SK-N-MC (cell line): ENCODE measurements around the gene DDX1.
"Not testable (repeated sequence)": the region's sequence is repeated elsewhere in the genome, so short reads cannot be mapped to it uniquely, and the experiment has no call there.

Experiments
- DNase-seq: peaks from one replicate; pipeline ENCODE4 v3.0.0-alpha.2; 2011; ENCODE audit warnings: low read depth, low spot score
- H3K27ac ChIP-seq: fragments of 200-600 bp; sonication (generic); 2 replicates; pipeline ENCODE4 v1.5.1; 2016; ENCODE audit warnings: mixed run types
- H3K36me3 ChIP-seq: fragments of 200-600 bp; sonication (generic); 2 replicates; pipeline ENCODE4 v1.6.1; 2017; ENCODE audit warnings: antibody characterized with exemption, low read length, mixed read lengths; ENCODE audit not compliant: insufficient read depth
- H3K4me3 ChIP-seq: fragments of 200-600 bp; sonication (generic); 2 replicates; pipeline ENCODE4 v1.5.1; 2016
- H3K9ac ChIP-seq: fragments of 200-600 bp; sonication (generic); 2 replicates; pipeline ENCODE4 v1.8.0; 2017; ENCODE audit warnings: mixed run types, mixed read lengths; ENCODE audit not compliant: insufficient read length
- H3K9me3 ChIP-seq: fragments of 200-600 bp; sonication (generic); 2 replicates; pipeline ENCODE4 v1.6.1; 2017; ENCODE audit warnings: low read depth, mild to moderate bottlenecking, antibody characterized with exemption, low read length, moderate library complexity, mixed read lengths
- EZH2 ChIP-seq: fragments of 200-600 bp; sonication (generic); IDR thresholded peaks from one replicate; pipeline ENCODE4 v1.6.1; 2017; ENCODE audit warnings: antibody characterized with exemption
- FOXP2 ChIP-seq: optimal IDR thresholded peaks from 2 replicates; pipeline ENCODE3; 2011; ENCODE audit warnings: mild to moderate bottlenecking, moderate library complexity; ENCODE audit not compliant: insufficient read depth; ENCODE audit errors: extremely low read length, control extremely low read depth
- POLR2AphosphoS5 ChIP-seq: IDR thresholded peaks from 2 replicates; pipeline ENCODE4 v1.6.1; 2012; ENCODE audit warnings: mild to moderate bottlenecking, low read depth, low read length, borderline replicate concordance

DDX1 gene

DNA sequence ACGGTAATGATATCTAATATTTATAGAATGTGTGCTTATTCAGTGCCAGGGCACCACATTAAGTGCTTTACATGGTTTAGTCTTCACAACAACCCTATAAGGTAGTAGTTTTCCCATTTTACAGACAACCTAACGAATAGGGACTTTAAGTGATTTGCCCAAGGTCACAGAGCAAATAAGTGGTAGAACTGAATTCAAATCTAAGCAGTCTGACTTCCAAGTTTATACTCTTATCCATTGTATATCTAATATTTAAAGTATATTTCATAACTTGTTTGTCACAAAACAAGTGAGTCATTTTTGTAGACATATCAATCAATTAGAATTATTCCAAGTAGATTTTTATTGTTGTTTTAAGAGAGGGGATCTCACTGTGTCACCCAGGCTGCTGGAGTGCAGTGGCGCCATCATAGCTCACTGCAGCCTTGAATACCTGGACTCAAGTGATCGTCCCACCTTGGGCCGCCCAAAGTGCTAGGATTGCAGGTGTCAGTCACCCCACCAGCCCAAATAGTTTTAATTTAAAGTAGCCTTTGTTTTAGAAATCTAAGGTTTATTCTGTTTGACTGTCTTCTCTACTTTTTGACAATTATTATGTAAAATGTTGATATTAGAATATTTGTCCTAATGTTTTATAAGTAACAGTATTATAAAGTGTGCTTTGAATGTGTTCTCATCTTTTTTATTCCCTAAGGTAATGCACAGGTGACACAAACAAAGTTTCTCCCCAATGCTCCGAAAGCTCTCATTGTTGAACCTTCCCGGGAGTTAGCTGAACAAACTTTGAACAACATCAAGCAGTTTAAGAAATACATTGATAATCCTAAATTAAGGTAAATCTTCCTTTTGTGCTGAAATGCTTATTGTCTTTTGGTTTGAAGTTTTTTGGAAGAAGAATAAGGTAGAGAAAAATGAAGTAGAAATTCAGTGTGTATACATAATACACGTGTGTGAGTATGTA lies 15.1 kb downstream of the DDX1 start:
- no peak for TF ChIP-seq POLR2AphosphoS5
- TF ChIP-seq FOXP2: no peak
- TF ChIP-seq EZH2: no peak
- Histone ChIP-seq H3K4me3 (no peak overlapping the region), H3K9me3 (no peaks in the 10 kb centered on the region), H3K36me3 (peaks cover 88% of the 10 kb centered on the region), H3K9ac (no peak overlapping the region), H3K27ac (no peak overlapping the region)
- no peak for DNase-seq

DNA sequence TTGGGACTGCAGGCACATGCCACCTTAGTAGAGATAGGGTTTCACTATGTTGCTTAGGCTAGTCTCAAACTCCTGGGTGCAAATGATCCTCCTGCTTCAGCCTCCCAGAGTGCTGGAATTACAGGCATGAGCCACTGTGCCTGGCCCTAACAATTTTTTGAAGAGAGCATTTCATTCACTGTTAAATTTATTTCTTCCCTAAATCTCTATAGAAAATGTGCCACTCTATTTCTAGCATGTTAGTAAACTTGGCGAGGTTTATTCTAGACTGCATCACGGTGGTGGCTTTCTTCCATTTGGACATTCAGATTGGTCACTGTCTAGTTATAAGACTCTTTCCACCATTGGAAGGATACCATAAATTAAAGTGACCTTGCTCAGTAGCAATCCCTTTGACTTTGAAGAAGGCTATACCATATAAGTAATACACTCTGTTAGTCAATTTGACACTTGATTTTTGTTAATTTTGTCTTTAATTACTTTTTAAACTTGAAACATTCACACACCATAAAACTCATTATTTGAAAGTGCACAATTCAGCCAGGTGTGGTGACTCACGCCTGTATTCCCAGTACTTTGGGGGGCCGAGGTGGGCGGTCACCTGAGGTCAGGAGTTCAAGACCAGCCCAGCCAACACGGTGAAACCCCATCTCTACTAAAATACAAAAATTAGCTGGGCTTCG lies 16.2 kb downstream of the DDX1 start:
- H3K9me3 ChIP-seq: no peaks in the 10 kb centered on the region
- H3K27ac ChIP-seq: no peak overlapping the region
- TF ChIP-seq POLR2AphosphoS5 (no peak), FOXP2 (no peak), EZH2 (no peak)
- H3K36me3 ChIP-seq: peaks cover 77% of the 10 kb centered on the region
- DNase-seq: no peak
- no peak overlapping the region for H3K4me3 ChIP-seq
- H3K9ac ChIP-seq: no peak overlapping the region

DNA sequence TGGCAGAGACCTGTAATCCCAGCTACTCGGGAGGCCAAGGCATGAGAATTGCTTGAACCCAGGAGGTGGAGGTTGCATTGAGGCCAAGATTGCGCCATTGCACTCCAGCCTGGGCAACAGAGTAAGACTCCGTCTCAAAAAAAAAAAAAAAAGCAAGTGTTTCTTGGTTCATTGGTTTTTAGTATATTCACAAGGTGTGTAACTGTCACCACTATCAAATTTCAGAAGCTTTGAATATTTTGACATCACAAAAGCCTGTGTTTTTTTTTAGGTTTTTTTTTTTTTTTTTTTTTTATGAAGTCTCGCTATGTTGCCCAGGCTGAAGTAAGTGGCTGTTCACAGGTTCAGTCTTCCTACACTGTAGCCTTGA lies 16.7 kb downstream of the DDX1 start:
- H3K36me3 ChIP-seq: peaks cover 74% of the 10 kb centered on the region
- no peak overlapping the region for H3K9ac ChIP-seq
- DNase-seq: no peak
- TF ChIP-seq FOXP2 (no peak), EZH2 (no peak), POLR2AphosphoS5 (no peak)
- no peaks in the 10 kb centered on the region for H3K9me3 ChIP-seq
- H3K27ac ChIP-seq: no peak overlapping the region
- no peak overlapping the region for H3K4me3 ChIP-seq

DNA sequence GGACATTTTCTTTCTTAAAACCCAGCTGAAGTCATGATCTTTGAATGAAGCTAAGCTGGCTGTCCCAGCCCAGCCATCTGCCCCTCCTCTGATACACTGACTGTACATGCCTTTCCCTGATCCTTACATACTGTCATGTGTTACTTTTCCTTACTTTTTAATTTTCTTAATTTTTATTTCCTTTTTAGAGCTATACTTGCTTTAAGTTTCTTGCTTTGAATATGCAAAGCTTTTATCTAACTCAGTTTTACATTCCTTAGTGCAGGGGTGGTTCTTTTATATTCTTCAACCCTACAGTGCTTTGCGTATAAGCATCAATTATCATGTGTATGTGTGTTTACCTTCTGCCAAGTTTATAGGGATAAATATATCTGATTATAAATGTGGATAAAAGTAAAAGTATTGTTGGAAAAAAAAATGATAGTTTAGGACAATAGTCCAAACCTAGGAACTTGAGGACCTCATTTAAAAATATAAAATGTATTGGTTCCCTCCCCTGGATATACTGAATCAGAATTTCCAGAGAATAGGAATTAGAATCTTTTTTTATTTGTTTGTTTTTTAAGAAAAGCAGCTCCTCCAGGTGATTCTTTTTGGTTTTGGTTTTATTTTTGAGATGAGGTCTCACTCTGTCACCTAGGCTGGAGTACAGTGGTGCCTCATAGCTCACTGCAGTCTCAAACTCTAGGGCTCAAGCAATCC lies 17.8 kb downstream of the DDX1 start:
- Histone ChIP-seq H3K9ac (no peak overlapping the region), H3K9me3 (no peaks in the 10 kb centered on the region), H3K27ac (no peak overlapping the region), H3K36me3 (peaks cover 71% of the 10 kb centered on the region), H3K4me3 (no peak overlapping the region)
- DNase-seq: no peak
- no peak for TF ChIP-seq POLR2AphosphoS5
- no peak for TF ChIP-seq FOXP2
- no peak for TF ChIP-seq EZH2

DNA sequence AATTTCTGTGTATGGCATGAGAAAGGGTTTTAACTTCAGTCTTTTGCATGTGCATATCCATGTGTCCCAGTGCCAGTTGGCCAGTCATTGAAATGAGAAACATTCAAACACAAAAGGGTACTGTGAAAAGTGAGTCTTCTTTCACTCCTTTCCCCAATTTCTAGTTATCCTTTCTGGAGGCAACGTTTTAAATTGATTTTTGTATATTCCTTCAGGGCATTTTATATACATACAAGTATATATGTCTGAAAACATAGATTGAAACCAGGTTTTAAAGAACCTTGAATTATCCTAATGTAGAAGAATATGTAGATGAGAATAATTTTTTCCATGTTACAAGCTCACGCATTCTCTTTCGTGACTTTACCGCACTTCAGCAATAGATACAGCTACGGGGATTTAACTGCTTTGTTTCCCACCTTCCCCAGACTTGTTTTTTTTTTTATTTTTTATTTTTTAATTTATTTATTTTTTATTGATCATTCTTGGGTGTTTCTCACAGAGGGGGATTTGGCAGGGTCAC lies 18.8 kb downstream of the DDX1 start:
- Histone ChIP-seq H3K27ac (no peak overlapping the region), H3K36me3 (peaks cover 71% of the 10 kb centered on the region), H3K9ac (no peak overlapping the region), H3K4me3 (no peak overlapping the region), H3K9me3 (no peaks in the 10 kb centered on the region)
- no peak for DNase-seq
- TF ChIP-seq FOXP2 (no peak), EZH2 (no peak), POLR2AphosphoS5 (no peak)

DNA sequence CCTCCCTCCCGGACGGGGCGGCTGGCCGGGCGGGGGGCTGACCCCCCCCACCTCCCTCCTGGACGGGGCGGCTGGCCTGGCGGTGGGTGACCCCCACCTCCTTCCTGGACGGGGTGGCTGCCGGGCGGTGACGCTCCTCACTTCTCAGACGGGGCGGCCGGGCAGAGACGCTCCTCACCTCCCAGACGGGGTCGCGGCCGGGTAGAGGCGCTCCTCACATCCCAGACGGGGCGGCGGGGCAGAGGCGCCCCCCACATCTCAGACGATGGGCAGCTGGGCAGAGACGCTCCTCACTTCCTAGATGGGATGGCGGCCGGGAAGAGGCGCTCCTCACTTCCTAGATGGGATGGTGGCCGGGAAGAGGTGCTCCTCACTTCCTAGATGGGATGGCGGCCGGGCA lies 20.4 kb downstream of the DDX1 start:
- peaks cover 62% of the 10 kb centered on the region for H3K36me3 ChIP-seq
- not testable (repeated sequence) for DNase-seq, H3K27ac ChIP-seq, H3K9me3 ChIP-seq, H3K9ac ChIP-seq, H3K4me3 ChIP-seq

DNA sequence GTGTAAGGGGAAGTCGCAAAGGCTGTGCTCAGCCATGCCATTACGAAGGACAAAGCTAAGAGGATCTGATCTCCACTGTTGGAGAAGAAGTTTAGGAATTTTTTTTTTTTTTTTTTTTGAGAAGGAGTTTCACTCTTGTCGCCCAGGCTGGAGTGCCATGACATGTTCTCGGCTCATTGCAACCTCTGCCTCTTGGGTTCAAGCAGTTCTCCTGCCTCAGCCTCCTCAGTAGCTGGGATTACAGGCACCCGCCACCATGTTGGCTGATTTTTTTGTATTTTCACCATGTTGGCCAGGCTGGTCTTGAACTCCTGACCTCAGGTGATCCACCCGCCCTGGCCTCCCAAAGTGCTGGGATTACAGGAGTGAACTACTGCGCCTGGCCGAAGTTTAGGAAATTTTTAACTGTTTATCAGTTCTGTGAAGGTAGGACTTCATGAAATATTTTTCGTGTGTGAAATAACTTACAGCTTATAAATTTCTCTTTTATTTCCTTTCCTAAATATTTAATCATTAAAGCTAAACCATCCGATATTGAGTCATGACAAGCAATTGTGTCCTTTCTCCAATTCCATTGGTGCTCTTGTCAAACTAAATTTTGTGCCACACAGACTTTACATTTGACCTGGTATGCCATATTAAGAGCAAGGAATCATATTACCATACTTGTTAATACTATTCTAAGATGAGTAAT lies 22.2 kb downstream of the DDX1 start:
- H3K9me3 ChIP-seq: no peaks in the 10 kb centered on the region
- no peak overlapping the region for H3K9ac ChIP-seq
- no peak overlapping the region for H3K27ac ChIP-seq
- H3K36me3 ChIP-seq: peaks cover 59% of the 10 kb centered on the region
- no peak overlapping the region for H3K4me3 ChIP-seq
- TF ChIP-seq FOXP2: no peak
- TF ChIP-seq EZH2: no peak
- no peak for TF ChIP-seq POLR2AphosphoS5
- no peak for DNase-seq
